GM19239 (cell line): Measurements from ENCODE around the gene VWA8.
"Not testable (repeated sequence)": the region's sequence is repeated elsewhere in the genome, so short reads cannot be mapped to it uniquely, and the experiment has no call there.

ENCODE experiments used
- DNase-seq: peaks from one replicate; pipeline ENCODE4 v3.0.0; 2011; ENCODE audit warnings: low spot score; ENCODE audit not compliant: insufficient read length
- FAIRE-seq: peaks from 2 replicates; lab custom pipeline; 2011; peaks lifted over from hg19 to GRCh38; lab: Jason Lieb, UNC

Gene VWA8

GRCh38 chr13:41931337-41931736 lies 29.6 kb downstream of the VWA8 start:
- FAIRE-seq: no peak
- DNase-seq: no peak

GRCh38 chr13:41930154-41930553 lies 30.8 kb downstream of the VWA8 start:
- no peak for FAIRE-seq
- DNase-seq: no peak

- peak; percentile 95 for FAIRE-seq
- no peak for DNase-seq
Measured at GRCh38 chr13:41928323-41928722, 32.6 kb downstream of the VWA8 start.

GRCh38 chr13:41925014-41925413 lies 35.9 kb downstream of the VWA8 start:
- DNase-seq: no peak
- FAIRE-seq: no peak

GRCh38 chr13:41922894-41923293 lies 38.0 kb downstream of the VWA8 start:
- not testable (repeated sequence) for DNase-seq, FAIRE-seq

- no peak for DNase-seq
- no peak for FAIRE-seq
Measured at GRCh38 chr13:41919741-41920487, 41.0 kb downstream of the VWA8 start.

- DNase-seq: no peak
- peak; percentile 81 for FAIRE-seq
Measured at GRCh38 chr13:41919031-41919740, 41.7 kb downstream of the VWA8 start.

- DNase-seq (no peak), FAIRE-seq (peak; percentile 44)
Measured at GRCh38 chr13:41917641-41918040, 43.3 kb downstream of the VWA8 start.

- FAIRE-seq: peak; percentile 100
Measured at GRCh38 chr13:41916173-41916954, 44.5 kb downstream of the VWA8 start.

GRCh38 chr13:41915081-41915480 lies 45.8 kb downstream of the VWA8 start:
- no peak for DNase-seq
- FAIRE-seq: peak; percentile 93

More at GRCh38 chr13:41916173-41916954, 44.5 kb downstream of the VWA8 start:
- DNase-seq: peak; percentile 35

- DNase-seq (no peak), FAIRE-seq (no peak)
Measured at GRCh38 chr13:41914552-41914951, 46.4 kb downstream of the VWA8 start.

- DNase-seq (no peak), FAIRE-seq (no peak)
Measured at GRCh38 chr13:41909506-41909905, 51.4 kb downstream of the VWA8 start.

- DNase-seq (no peak), FAIRE-seq (peak; percentile 85)
Measured at GRCh38 chr13:41905600-41906254, 55.2 kb downstream of the VWA8 start.

GRCh38 chr13:41900918-41901317 lies 60.0 kb downstream of the VWA8 start:
- DNase-seq (no peak), FAIRE-seq (no peak)

- DNase-seq, FAIRE-seq: not testable (repeated sequence)
Measured at GRCh38 chr13:41898411-41898810, 62.5 kb downstream of the VWA8 start.

- DNase-seq (no peak), FAIRE-seq (no peak)
Measured at GRCh38 chr13:41897126-41897525, 63.8 kb downstream of the VWA8 start.

GRCh38 chr13:41895478-41895877 lies 65.4 kb downstream of the VWA8 start:
- no peak for FAIRE-seq

GRCh38 chr13:41891119-41891518 lies 69.8 kb downstream of the VWA8 start:
- FAIRE-seq: no peak
- no peak for DNase-seq

More at GRCh38 chr13:41895478-41895877, 65.4 kb downstream of the VWA8 start:
- DNase-seq: no peak

GRCh38 chr13:41883147-41883546 lies 77.8 kb downstream of the VWA8 start:
- no peak for FAIRE-seq
- no peak for DNase-seq

- not testable (repeated sequence) for DNase-seq, FAIRE-seq
Measured at GRCh38 chr13:41881890-41882289, 79.0 kb downstream of the VWA8 start.
